ENCODE data around the gene SH3GLB1. TPM values are rescaled to one million over a fixed set of nuclear protein-coding genes. Genes with fewer than 3 reads are reported as not detected.

The SH3GLB1 gene
- total RNA-seq, 1 donor from 2014 or later: 54.1 TPM

DNA sequence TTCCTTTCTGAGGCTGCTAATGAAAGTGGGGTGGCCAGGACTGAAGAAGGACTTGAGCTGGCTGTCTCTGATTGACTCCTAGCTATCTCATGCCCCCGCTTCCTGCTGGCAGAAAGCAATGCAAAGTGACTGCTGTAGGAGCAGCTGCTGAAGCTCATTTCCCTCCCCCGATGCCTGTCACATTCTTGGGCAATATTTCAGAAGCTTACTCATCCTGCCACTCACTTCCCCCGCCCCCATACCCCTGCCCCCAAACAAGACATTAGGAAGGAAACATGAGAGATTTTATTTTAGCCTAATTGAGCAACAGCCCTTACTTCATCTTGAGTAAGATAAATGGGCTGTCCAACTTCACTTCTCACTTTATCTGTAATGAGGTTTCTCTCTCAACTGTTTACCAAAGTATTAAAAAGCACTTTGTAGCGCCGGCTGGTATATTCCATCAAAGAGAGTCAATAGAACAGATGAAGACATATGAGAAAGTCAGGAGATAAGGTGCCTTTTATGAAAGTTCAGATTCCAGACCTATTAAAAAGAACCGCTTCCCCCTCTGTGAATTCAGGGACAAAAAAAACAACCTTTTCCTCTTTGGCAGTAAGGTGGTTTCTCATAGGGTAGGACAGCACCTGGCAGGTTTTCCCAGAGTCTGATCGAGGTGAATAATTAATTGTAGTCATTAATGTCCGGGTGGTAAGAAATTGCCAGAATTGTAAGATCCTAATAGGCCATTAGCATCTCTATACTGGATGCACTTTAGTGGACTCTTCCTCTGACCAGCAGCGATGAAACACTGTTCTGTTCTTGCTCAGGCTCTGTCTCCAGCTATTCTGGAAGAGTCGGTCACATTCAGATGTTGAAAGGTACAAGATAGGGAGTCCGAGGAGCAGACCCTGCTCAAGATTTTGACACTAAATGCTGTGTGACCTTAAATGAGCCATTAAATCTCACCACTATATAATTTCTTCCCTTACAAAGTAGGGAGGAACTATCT is 70.2 kb downstream of the SH3GLB1 start:
- peak; percentile 90 for DNase-seq

DNA sequence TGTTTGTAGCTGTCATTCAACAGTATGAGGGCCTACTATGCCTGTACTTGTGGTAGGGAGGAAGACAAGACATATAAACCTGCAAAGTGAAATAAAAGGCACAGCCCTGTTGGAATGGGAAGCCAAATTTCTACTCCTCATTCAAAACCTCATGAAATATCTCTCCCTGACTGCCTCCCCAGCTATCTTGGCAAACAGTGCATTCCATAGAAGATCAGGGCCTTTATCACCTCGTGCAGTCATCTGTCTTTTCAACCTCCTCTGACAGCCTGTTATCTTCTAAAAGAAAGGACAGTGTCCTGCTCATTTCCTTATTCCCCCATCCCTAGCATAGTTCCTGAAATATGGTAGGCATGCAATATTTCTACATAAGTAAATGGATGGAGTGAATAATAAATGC is 71.0 kb downstream of the SH3GLB1 start:
- no peak for DNase-seq

DNA sequence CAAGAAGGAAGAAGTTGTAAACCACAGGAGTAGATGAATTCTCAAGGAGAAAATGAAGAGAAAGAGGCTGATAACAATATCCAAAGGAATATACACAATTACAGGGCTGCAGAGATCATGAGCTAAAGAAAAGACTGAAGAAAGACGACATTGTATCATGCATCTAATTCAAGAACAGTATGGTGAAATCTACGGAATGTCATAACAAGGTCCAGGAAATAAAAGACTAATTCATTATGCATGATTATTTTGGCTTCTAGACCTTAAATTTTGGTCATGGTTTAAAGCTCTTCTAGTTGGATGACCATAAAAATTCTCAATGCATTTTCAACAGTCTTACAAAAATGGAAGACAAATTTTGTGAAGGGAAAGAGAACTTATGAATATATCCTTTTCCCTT is 71.7 kb downstream of the SH3GLB1 start:
- DNase-seq: no peak

DNA sequence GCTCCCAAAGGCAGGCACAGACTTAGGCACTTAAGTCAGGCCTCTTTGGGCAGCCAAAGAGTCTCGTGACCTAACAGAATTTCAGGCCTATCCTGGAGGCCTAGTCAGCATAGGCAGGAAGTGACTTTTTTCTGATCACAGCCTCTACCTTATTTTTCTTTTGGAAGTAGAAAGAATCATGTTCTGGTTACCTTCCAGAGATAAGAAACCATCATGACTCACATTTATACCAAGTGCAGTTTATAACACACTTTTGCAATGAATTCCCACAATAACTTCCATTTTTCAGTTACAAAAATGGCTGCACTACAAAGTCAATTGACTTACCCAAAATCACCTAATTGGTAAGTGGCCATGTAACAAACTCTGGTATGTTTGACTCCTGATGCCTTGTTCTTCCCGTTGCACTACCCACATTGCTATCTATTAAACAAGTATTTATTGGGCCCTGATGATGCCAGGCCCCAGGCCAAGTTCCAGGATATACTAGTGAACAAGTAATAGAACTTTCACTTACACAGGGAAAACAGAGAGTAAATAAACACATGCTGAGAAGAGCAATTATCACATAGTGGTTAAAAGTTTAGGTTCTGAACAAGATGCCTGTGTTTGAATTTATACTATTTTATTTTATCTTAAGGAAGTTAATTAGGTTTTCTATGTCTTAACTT is 74.3 kb downstream of the SH3GLB1 start:
- DNase-seq: peak; percentile 20

DNA sequence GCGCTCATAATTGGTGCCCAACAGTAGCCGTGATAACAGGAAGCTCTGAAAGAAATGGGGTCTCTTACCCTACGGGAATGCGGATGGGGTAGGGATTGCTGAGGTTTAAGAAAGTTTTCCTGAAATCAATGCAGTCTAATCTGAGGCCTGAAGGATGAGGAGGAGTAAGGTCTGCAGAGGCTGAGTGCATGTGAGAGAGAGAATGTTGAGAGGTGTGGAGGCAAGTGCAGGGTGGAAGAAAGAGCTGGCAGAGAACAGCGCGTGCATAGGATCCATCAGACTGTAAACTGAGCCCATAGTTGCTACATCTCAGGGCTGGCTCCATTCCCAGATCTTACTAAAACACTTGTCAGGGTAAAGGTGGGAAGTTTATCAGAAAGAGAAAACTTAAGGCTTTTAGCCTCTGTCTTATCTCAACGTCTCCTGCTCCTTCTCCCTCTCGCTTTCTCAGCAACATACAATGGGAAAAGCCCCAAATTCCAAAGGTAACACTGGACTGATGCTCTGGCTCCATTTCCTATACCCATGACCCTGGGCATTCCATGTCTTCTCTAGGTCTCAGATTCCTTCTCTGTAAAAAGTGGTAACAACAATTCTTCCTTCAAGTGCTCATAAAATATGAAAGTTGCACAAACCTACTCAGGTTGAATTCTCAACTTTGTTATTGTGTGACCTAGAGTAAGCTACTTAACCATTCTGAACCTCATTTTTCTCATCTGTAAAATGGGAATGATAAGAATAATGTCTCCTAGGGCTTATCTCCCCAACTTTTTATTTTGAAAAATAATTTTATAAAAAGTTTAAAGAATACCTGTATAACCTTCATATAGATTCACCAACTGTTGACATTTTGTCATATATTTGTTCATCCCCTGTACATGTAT is 75.2 kb downstream of the SH3GLB1 start:
- no peak for DNase-seq

DNA sequence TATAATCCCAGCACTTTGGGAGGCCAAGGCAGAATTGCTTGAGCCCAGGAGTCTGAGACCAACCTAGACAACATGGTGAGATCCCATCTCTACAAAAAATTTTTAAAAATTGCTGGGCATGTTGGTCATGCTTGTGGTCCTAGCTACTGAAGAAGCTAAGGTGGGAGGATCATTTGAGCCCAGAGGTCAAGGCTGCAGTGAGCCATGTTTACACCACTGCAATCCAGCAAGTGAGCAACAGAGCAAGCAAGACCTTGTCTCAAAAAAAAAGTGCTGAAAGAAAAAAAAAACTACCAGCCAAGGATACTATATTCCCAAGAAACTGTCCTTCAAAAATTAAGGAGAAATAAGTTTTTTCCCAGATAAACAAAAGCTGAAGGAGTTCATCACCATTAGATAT is 78.1 kb downstream of the SH3GLB1 start:
- no peak for DNase-seq

DNA sequence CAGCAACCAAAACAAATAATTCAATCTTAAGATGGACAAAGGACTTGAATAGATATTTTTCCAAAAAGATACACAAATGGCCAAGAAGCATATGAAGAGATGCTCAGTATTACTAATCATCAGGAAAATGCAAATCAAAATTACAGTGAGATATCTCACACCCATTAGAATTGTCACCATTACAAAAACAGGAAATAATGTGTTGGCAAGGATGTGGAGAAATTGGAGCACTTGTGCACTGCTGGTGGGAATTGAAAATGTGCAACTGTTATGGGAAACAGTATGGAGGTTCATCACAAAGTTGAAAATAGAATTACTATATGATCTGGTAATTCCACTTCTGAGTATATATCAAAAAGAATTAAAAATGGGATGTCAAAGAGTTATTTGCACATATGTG is 83.2 kb downstream of the SH3GLB1 start:
- DNase-seq: peak; percentile 71

DNA sequence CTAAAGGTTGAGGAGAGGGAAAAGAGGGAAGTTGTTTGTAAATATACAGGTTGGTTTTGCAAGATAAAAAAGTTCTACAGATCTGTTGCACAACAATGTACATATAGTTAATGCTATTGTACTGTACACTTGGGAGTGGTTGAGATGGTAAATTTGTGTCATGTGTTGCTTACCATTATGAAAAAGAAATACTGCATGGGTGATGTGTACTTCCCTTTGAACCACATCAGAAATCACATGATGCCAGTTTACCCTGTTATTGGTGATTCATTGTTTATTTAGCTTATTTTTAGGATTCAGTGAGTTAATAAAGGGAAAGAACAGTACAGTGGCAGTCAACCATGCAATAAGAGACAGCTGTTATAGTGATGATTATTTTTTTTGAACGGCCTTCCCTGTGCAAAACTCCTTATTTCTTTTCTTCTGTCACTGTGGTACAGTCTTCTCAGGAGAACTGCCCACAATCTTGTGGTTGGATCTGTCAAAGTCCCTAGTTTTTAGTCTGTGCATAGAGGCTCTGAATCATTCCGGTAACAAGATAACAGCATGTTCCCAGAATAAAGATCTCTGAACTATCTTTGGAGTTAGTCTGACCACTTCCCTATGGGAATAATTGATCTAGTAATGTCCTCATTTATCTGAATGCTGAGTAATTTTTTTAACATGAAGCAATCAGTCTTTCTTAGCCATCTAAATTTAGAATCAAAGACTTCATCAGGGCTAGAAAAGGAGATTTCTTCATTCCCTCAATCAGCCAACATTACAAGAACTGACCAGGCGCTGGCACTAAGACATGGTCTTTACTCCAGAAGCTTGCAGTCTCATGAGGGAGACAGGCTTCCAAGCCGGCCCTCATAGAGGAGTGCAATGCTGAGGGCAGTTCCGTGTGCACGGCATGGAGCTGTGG is 84.2 kb downstream of the SH3GLB1 start:
- peak; percentile 66 for DNase-seq

DNA sequence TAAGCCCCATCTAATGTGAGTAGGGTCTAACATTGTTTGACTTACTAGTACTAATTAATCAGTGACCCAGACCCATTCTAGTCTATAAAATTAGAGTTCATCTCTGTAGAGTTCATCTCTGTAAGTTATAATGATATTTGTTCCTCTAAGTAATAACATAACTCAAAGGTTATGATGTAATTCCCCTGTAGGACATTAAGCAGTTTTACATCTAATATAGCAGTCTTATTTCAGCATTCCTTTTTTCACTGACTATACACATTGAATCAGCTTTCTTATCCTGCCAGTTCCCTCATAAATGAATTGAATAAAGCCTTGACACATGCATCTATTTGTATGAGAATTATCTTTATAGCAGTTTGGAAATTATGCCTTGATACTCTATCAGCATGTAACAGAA is 90.9 kb downstream of the SH3GLB1 start:
- no peak for DNase-seq

Other genes with a start within 250 kb of the SH3GLB1 start
- not detected in 2 replicates for gene CLCA1, start 235.6 kb upstream of the SH3GLB1 start, total RNA-seq
- not detected in 2 replicates for gene CLCA4, start 157.5 kb upstream of the SH3GLB1 start, total RNA-seq
- 186 and 187 TPM in 2 replicates for gene SELENOF, start 209.6 kb downstream of the SH3GLB1 start, total RNA-seq
- gene HS2ST1, start 210.1 kb downstream of the SH3GLB1 start, total RNA-seq: 17.7 and 24.3 TPM in 2 replicates